K562 (cell line): ENCODE measurements around the gene LRRC4C. TPM values are rescaled to one million over a fixed set of nuclear protein-coding genes. Genes with fewer than 3 reads are reported as not detected.

Source experiments
- ATAC-seq: fragments of 200-7000 bp; cut with Tn5 transposase; 3 replicates; pipeline ENCODE4 v1.9.1; 2020; ENCODE audit warnings: moderate library complexity
- BruUV-seq: library from RNA; stranded (reverse); fragments of 400-500 nt; replicated peaks from 2 replicates; lab custom pipeline; 2021; lab: Mats Ljungman, UMichigan
- CTCF ChIA-PET: fragments of 300-600 bp; formaldehyde crosslinking; extraction: SDS; loops from one replicate; lab custom pipeline; 2021; ENCODE audit warnings: low intra/inter-chr PET ratio; lab: Yijun Ruan, JAX
- POLR2A ChIA-PET: fragments of 300-600, 350-650 bp; sonication (Branson Sonifier 250); formaldehyde crosslinking; extraction: SDS; loops from one replicate; lab custom pipeline; 2021; ENCODE audit warnings: antibody characterized with exemption, inconsistent platforms; lab: Yijun Ruan, JAX
- DNase-seq, 4 experiments: peaks; one replicate each; pipeline versions ENCODE4 v3.0.0 to v3.0.0-alpha.2; 2011 to 2018; ENCODE audit warnings: low spot score in 3 of 4, mixed read lengths in 3 of 4; ENCODE audit errors: extremely low read depth in 1 of 4
- FAIRE-seq: peaks from 2 replicates; lab custom pipeline; 2011; peaks lifted over from hg19 to GRCh38; lab: Jason Lieb, UNC
- H2AFZ ChIP-seq: 2 replicates; pipeline ENCODE4 v1.6.0; 2011; ENCODE audit warnings: low read depth, low read length, control low read depth, inconsistent platforms
- H3K27ac ChIP-seq: fragments of 200-600 bp; 3 replicates; pipeline ENCODE4 v1.8.0; 2011; ENCODE audit warnings: low read depth, mild to moderate bottlenecking, control low read depth, inconsistent platforms, low read length, moderate library complexity, mixed read lengths; ENCODE audit errors: extremely low read depth
- H3K27me3 ChIP-seq, 2 experiments: fragments of 300-600 bp in 1 of 2; 2 replicates in 1 of 2; 3 replicates in 1 of 2; pipeline versions ENCODE4 v1.6.0 to v1.8.0; 2011; ENCODE audit warnings: inconsistent platforms in 2 of 2, low read length in 2 of 2, mild to moderate bottlenecking in 1 of 2, mixed read lengths in 1 of 2, moderate library complexity in 1 of 2; ENCODE audit not compliant: control insufficient read depth in 2 of 2, insufficient read depth in 2 of 2
- H3K36me3 ChIP-seq: fragments of 300-600 bp; 3 replicates; pipeline ENCODE4 v1.8.0; 2011; ENCODE audit warnings: mild to moderate bottlenecking, low read length, inconsistent platforms; ENCODE audit not compliant: control insufficient read depth, insufficient read depth
- H3K4me1 ChIP-seq, 2 experiments: fragments of 200-600 bp in 1 of 2; replicated peaks in 1 of 2; 2 replicates in 1 of 2; 3 replicates in 1 of 2; pipeline versions ENCODE4 v1.5.1 to v1.8.0; 2011; ENCODE audit warnings: inconsistent platforms in 2 of 2, low read length in 2 of 2, mild to moderate bottlenecking in 1 of 2, mixed read lengths in 1 of 2, moderate library complexity in 1 of 2; ENCODE audit not compliant: control insufficient read depth in 2 of 2, insufficient read depth in 2 of 2
- H3K4me2 ChIP-seq: 2 replicates; pipeline ENCODE4 v1.6.1; 2011; ENCODE audit warnings: low read length, control low read depth, inconsistent platforms, mixed read lengths; ENCODE audit not compliant: insufficient read depth
- H3K4me3 ChIP-seq: fragments of 200-600 bp; sonication (generic), shearing (Covaris generic); 2 replicates; pipeline ENCODE4 v1.5.1; 2016; ENCODE audit warnings: control low read depth, inconsistent platforms
- H3K79me2 ChIP-seq: fragments of 200-600 bp; 3 replicates; pipeline ENCODE4 v1.8.0; 2011; ENCODE audit warnings: low read length, inconsistent platforms; ENCODE audit not compliant: control insufficient read depth, insufficient read depth
- H3K9ac ChIP-seq, 2 experiments: 2 replicates each; pipeline versions ENCODE4 v1.6.0 to v1.6.1; 2011; ENCODE audit warnings: low read depth in 2 of 2, low read length in 2 of 2, control low read depth in 1 of 2, inconsistent platforms in 1 of 2, mild to moderate bottlenecking in 1 of 2, mixed read lengths in 1 of 2; ENCODE audit not compliant: insufficient read depth in 1 of 2
- H3K9me1 ChIP-seq: one replicate; pipeline ENCODE4 v1.6.0; 2011; ENCODE audit warnings: inconsistent platforms, mild to moderate bottlenecking, low read length, moderate library complexity; ENCODE audit not compliant: control insufficient read depth, insufficient read depth
- H3K9me3 ChIP-seq: replicated peaks from 2 replicates; pipeline ENCODE4 v1.5.1; 2011; ENCODE audit warnings: low read depth, low read length, inconsistent platforms; ENCODE audit not compliant: control insufficient read depth, insufficient read depth
- H4K20me1 ChIP-seq: replicated peaks from 2 replicates; pipeline ENCODE4 v1.6.1; 2011; ENCODE audit warnings: low read length, inconsistent platforms, mixed read lengths; ENCODE audit not compliant: control insufficient read depth, insufficient read depth
- EP300 ChIP-seq: IDR thresholded peaks from 2 replicates; pipeline ENCODE4 v1.6.1; 2012; ENCODE audit warnings: low read length, improper control_type of control experiment
- ESRRA ChIP-seq: fragments of 450-650 bp; IDR thresholded peaks from 2 replicates; pipeline ENCODE4 v1.6.1; 2014; ENCODE audit warnings: low read depth, mild to moderate bottlenecking, moderate library complexity, borderline replicate concordance
- FOXM1 ChIP-seq, 2 experiments: fragments of 450-650 bp in 1 of 2; sonication (generic) in 1 of 2; formaldehyde crosslinking in 1 of 2; IDR thresholded peaks; 2 replicates each; pipeline versions ENCODE4 v1.6.1 to v1.9.0; 2017 to 2022; ENCODE audit warnings: low read depth in 2 of 2, mild to moderate bottlenecking in 2 of 2, missing genetic modification reagents in 1 of 2, moderate library complexity in 1 of 2
- NUFIP1 ChIP-seq: fragments of 450-650 bp; IDR thresholded peaks from 2 replicates; pipeline ENCODE4 v1.6.1; 2018; ENCODE audit not compliant: partially characterized antibody
- ZEB2 ChIP-seq: fragments of 450-650 bp; IDR thresholded peaks from 2 replicates; pipeline ENCODE4 v1.6.1; 2016
- ZNF584 ChIP-seq: fragments of 200-800 bp; sonication (Bioruptor generic); IDR thresholded peaks from 2 replicates; pipeline ENCODE4 v1.6.1; 2016; ENCODE audit warnings: low read depth, mild to moderate bottlenecking, missing genetic modification characterization, missing compliant biosample characterization
- WGBS: fragments of 100-300 bp; shearing (Covaris generic); methylation state at CpG from one replicate; pipeline ENCODE4 v1.1.6; 2016; ENCODE audit warnings: low coverage, mixed read lengths; ENCODE audit not compliant: insufficient coverage; ENCODE audit errors: missing lambda C conversion rate; 5-methylcytosine and 5-hydroxymethylcytosine counted together
- in situ Hi-C: fragments of 300-500 bp; cut with MboI; formaldehyde crosslinking; loops from 4 replicates; pipeline ENCODE4 v1.15.0; 2018; ENCODE audit warnings: inconsistent platforms, mixed read lengths
- intact Hi-C: fragments of 100-400 bp; cut with micrococcal nuclease; formaldehyde crosslinking; loops from 2 replicates; pipeline ENCODE4 v1.14.2; 2022
- polyA plus RNA-seq, 8 experiments: library from polyadenylated mRNA; depleted of rRNA in 4 of 8; stranded (reverse) in 5 of 8; unstranded in 3 of 8; fragments of >200 nt; fragmentation: Nextera tagmentation in 2 of 8; fragmentation: Illumina TruSeq in 1 of 8; extraction: Ambion mirVana in 2 of 8; extraction: Trizol in 1 of 8; gene quantifications; 2 replicates each; pipeline versions ENCODE4 v1.2.1 to v1.2.3, GENCODE V29; 2011 to 2014; ENCODE audit warnings: inconsistent platforms in 1 of 8, missing spikeins in 1 of 8
- total RNA-seq, 7 experiments: library from RNA; depleted of rRNA in 6 of 7; stranded (reverse); fragments of >200 nt in 6 of 7; fragmentation: Illumina TruSeq in 2 of 7; extraction: Trizol in 2 of 7; gene quantifications; 2 replicates each; pipeline versions ENCODE4 v1.2.1 to v1.2.3, GENCODE V29; 2011 to 2021; ENCODE audit warnings: low replicate concordance in 1 of 7

LRRC4C gene
- total and polyA plus RNA-seq, 9 of the 15 experiments (the other 6 are each of a cell fraction or from before 2014, with no cell fraction given) = not detected

DNA sequence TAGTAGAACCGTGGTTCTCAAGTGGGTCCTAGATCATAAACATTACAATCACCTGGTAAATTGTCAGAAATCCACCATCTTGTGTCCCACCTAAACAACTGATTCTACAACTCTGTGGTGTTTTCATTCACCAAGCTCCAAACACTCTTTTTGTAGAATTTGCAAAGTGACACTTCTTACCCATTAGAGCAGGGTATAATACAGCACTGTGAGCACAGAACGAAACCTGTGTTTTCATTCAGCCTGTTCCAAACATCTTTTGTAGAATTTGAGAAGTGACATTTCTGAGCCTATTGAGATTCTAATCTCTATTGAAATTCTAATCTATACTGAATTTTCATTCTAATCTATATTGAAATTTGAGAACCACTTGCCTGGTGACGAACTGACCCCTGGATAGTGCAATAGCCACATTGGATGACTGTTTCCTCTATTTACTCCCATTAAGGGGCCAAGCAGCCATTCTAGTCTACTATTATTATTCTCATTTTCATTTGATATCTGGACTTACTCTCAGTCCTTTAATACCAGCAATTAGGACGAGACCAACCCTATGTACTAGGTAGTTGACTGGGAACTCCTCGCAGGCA lies 616.6 kb downstream of the LRRC4C start:
- H3K27me3 ChIP-seq = no peaks in the 10 kb centered on the region
- intact Hi-C loops (no loop called here), in situ Hi-C loops (no loop called here)
- H3K27ac ChIP-seq = no peak overlapping the region
- no peak overlapping the region for H3K9ac ChIP-seq
- ATAC-seq = no peak
- TF ChIP-seq FOXM1 (IDR thresholded peaks at IDR 0.05; ENCODE audit: low read depth) = no peak
- no peak for TF ChIP-seq FOXM1 (CRISPR knock-in tag; IDR thresholded peaks at IDR 0.05; ENCODE audit: low read depth)
- no peak for TF ChIP-seq NUFIP1
- BruUV-seq = no TSS peak
- ChIA-PET CTCF (interaction anchor here (0.7 kb wide), 1 partner anchor 14 kb away, joined by 3 read pairs; no protein-coding TSS in a partner anchor), POLR2A (no interaction called here)
- H3K4me2 ChIP-seq = no peak overlapping the region
- no peaks in the 10 kb centered on the region for H4K20me1 ChIP-seq
- no peaks in the 10 kb centered on the region for H3K9me3 ChIP-seq
- no peaks in the 10 kb centered on the region for H3K79me2 ChIP-seq
- H3K4me1 ChIP-seq = no peaks in the 10 kb centered on the region
- 0% methylated on average over 5 of the region's 5 CpGs for WGBS
- no peak for DNase-seq
- H2AFZ ChIP-seq = no peak overlapping the region
- no peak overlapping the region for H3K4me3 ChIP-seq
- H3K9me1 ChIP-seq = no peaks in the 10 kb centered on the region
- FAIRE-seq = no peak
- no peaks in the 10 kb centered on the region for H3K36me3 ChIP-seq

- Histone ChIP-seq H2AFZ (no peak overlapping the region), H3K4me1 (no peaks in the 10 kb centered on the region), H3K4me2 (no peak overlapping the region), H3K9me1 (no peaks in the 10 kb centered on the region), H3K79me2 (no peaks in the 10 kb centered on the region), H3K27me3 (no peaks in the 10 kb centered on the region), H4K20me1 (no peaks in the 10 kb centered on the region), H3K9ac (no peak overlapping the region), H3K36me3 (no peaks in the 10 kb centered on the region), H3K27ac (no peak overlapping the region), H3K9me3 (no peaks in the 10 kb centered on the region), H3K4me3 (no peak overlapping the region)
- BruUV-seq = no TSS peak
- ATAC-seq = no peak
- ChIA-PET POLR2A (no interaction called here), CTCF (no interaction called here)
- no peak for TF ChIP-seq ESRRA
- TF ChIP-seq EP300 = no peak
- TF ChIP-seq ZNF584 = no peak
- no peak for TF ChIP-seq ZEB2
- no peak for DNase-seq
- in situ Hi-C loops = no loop called here
- FAIRE-seq = no peak
- 0% methylated on average over 1 of the region's 1 CpG for WGBS
- intact Hi-C loops = no loop called here
Observed at GRCh38 chr11:40841231-40841630, 618.2 kb downstream of the LRRC4C start.
